DMS53 (cell line): ENCODE measurements around the gene PLCXD3.
"Not testable (repeated sequence)": the region's sequence is repeated elsewhere in the genome, so short reads cannot be mapped to it uniquely, and the experiment has no call there.

Source experiments
- DNase-seq: peaks from one replicate; lab custom pipeline; 2025; lab: John Stamatoyannopoulos, UW

Gene PLCXD3

DNA sequence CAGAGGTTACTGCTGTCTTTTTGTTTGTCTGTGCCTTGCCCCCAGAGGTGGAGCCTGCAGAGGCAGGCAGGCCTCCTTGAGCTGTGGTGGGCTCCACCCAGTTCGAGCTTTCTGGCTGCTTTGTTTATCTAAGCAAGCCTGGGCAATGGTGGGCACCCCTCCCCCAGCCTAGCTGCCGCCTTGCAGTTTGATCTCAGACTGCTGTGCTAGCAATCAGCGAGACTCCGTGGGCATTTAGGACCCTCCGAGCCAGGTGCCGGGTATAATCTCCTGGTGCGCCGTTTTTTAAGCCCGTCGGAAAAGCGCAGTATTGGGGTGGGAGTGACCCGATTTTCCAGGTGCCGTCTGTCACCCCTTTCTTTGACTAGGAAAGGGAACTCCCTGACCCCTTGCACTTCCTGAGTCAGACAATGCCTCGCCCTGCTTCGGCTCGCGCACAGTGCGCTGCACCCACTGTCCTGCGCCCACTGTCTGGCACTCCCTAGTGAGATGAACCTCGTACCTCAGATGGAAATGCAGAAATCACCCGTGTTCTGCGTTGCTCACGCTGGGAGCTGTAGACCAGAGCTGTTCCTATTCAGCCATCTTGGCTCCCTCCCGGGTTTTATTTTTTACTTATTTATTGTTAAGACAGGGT is 16.8 kb downstream of the PLCXD3 start:
- not testable (repeated sequence) for DNase-seq

DNA sequence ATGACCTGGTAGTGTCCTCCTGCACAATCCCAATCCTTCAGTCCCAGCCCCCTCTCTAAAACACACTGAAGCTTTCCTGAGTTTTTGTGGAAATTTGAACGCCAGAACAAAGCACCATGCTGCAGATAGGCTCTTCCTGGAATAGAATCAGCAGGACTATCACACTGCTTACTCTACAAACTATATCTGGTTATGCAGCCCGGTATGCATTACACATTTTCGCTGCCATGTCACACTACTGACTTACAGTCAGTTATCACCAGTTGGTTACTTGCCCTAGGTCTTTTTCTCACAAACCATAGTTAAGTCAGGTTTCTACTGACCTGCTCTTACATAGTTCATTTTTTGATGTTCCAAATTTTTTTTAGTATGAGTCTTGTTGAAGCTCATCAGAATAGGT is 24.9 kb downstream of the PLCXD3 start:
- DNase-seq: no peak

GRCh38 chr5:41482715-41483114 is 27.7 kb downstream of the PLCXD3 start:
- DNase-seq: no peak

DNA sequence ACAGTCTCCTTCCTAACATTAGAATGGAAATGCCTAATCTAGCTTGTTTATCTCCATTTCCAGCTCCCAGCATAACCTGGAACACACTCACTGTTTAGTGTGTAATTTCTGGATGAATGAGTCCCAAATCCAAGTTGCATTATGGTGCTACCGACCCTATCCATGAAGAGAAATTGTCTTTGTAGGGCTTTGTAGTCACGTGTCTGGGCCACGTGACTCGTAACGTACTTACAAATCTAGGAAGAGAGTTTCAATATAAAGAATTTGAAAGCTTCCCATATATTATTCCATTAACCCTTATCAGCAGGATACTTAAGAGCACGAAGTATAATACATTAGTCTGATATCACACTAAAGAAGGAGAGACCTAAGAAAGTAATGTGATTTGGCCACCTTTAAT is 28.2 kb downstream of the PLCXD3 start:
- no peak for DNase-seq

GRCh38 chr5:41471571-41472208 is 38.7 kb downstream of the PLCXD3 start:
- DNase-seq: not testable (repeated sequence)

DNA sequence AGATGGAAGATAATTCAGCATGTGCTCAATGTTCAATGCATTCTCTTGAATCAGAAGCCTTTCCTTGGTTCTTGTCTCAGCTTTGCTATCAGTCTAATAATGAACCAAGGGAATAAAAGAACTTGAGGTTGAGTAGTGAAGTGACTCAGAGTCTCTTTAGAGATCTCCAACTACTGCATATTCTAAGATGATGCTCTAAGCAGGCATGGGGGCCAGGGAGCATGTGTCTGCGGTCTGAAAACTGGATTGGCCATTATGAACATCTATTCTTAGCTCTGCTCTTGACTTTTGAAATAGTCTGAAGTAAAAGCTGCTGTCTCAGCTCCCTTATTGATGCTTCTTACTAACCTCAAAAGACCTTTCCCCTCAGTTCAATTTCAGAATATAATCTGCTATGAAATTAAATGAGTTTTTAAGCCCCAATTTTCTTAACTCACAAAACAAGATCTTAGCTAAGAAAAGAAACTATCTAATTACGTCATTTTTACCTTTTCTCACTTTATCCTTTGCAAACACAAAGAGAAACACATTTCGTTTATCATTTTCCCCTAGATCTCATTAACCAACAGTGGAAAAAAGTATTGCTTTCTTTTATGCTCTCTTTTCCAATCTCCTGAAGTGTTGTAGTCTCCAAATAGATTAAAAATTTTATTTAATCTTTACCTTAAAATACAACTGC is 44.8 kb downstream of the PLCXD3 start:
- DNase-seq: peak; percentile 4

DNA sequence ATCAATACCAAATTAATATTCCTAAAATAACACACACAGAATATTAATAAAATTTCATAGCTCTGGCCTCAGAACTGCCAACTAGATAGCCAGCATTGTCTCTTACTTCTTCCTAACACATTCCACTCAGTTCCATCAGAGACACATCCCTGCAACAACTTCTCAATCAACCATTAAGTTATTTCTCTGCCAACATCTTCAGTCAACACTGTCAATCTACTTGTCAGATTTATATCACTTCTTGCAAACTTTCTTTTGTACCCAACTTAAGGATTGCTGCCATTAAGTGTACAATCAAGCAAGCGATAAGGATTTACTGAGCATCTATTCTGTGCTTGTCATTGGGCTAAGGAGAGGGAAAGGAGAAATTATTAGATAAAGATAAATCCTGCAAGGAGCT is 50.8 kb downstream of the PLCXD3 start:
- DNase-seq: no peak

GRCh38 chr5:41457094-41457493 is 53.3 kb downstream of the PLCXD3 start:
- no peak for DNase-seq

GRCh38 chr5:41452506-41452905 is 57.9 kb downstream of the PLCXD3 start:
- DNase-seq: no peak

DNA sequence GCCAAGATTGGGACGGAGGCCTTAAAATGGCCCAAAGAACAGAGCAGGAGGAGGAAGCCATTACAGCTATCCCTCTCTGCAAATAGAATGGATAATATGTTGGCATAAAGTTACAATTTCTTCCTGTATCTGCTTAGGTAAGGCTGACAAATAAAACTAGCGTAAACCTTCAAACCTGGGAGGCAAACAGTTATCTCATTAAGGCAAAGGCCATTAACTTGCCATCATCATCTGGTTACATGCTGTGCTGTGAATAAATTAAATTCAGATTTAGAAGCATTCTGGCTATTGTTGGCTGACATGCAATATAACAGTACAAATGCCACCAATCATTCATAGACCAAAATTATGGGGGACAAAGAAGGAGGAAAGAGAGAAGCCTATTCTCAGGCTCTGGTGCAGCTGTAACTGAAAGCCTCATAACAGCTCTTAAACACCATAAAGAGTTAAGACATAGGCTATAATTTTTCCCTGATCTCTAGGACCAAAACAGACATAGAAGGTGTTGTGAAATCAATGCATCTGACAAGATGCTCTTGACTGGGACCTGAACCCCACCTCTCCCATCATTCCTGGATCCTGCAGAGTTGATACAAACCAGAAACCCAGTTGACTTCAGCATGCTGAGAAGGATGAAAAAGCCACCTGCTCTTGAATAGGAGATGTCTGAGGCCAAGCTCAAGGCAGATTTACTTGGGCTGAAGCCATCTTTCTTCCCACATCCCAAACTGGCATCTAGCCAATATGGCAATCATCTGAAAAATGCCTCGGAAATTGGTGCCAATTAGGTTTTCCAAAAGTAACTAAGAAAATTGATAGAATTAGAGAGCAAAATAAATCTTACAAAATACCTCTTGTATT is 62.5 kb downstream of the PLCXD3 start:
- no peak for DNase-seq

DNA sequence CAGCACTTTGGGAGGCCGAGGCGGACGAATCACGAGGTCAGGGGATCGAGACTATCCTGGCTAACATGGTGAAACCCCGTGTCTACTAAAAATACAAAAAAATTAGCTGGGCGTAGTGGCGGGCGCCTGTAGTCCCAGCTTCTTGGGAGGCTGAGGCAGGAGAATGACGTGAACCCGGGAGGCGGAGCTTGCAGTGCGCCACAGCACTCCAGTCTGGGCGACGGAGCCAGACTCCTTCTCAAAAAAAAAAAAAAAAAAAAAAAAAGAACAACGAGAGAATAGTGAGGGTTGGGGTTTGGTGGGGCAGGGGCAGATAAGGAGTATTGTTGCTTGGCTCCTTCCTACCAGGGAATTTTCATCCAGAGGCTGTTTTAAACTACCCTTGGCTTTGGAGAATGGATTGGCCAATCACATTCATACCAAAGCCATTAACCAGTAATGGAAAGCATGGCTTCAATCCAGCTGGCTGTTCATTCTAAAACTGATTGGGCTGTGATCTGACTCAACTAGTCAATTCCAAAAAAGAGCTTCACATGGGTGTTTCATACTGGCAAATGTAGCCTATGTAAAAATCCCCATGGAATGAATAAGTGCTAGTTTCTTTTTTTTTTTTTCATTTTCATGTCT is 64.4 kb downstream of the PLCXD3 start:
- DNase-seq: no peak

GRCh38 chr5:41435276-41435675 is 75.1 kb downstream of the PLCXD3 start:
- DNase-seq: no peak

DNA sequence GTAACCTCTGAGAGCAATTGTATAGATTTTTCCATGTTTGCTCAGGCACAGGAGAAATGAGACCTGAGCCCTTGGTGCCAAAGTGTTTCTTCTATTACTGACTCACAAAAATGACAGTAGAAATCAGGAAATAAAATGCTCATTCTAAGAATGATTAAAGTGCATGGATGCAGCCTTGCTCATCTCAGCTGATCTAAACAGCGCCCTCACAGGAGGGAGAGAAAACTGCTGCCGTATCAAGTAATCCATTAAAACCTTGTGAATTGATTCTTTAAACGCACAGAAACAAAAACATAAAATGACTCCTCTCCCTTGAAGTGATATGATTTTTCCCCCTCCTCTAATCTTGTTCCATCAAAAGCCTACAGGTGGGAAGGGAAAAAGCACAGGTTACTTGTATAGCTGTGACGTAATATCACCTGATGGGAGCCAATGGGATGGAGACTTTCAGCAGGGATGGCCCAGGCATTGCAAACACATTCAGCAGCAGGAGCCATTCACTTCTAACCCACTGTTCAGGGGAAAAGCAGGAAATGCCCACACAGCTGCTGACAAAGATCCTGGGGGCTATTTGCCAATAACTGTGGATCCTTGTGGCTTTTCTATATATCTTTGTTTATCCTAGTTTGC is 76.7 kb downstream of the PLCXD3 start:
- DNase-seq: peak; percentile 52

GRCh38 chr5:41432481-41433253 is 77.7 kb downstream of the PLCXD3 start:
- peak; percentile 56 for DNase-seq

GRCh38 chr5:41427505-41427904 is 82.9 kb downstream of the PLCXD3 start:
- no peak for DNase-seq

DNA sequence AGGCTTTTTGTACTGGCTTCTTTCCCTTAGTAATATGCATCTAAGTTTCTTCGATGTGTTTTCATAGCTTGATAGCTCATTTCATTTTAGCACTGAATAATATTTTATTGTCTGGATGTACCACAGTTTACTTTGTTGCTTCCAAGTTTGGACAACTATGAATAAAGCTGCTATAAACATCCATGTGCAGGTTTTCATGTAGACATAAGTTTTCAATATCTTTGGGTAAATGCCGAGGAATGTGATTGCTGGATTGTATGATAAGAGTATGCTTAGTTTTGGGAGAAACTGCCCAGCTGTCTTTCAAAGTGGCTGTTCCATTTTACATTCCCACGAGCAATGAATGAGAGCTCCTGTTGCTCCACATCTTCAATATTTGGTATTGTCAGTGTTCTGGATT is 84.7 kb downstream of the PLCXD3 start:
- no peak for DNase-seq

DNA sequence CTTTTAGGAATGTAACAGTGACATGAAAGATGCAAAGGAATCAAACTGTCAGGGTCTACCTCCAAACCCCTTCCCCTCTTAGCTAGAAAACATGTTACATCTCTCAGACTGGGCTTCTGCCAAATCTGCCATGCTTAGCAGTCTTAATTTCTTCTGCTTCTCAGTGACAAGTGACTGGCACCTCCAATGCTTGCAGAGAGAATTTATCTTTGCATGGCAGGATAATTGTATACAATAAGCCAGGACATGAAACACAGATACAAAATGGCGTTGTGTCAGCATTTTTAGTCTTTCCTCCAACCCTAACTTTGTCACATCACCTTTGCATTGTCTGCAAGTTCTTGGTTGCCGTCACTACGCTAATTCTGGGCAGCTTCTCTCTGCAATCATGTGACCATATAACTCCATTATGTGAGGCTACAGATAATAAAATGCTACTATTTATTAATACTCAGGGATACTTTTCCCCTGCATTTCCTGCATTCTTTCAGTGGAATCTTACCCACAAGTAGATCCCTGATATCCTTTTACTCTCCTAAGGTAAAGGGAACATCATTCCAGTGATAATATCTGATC is 89.8 kb downstream of the PLCXD3 start:
- no peak for DNase-seq

DNA sequence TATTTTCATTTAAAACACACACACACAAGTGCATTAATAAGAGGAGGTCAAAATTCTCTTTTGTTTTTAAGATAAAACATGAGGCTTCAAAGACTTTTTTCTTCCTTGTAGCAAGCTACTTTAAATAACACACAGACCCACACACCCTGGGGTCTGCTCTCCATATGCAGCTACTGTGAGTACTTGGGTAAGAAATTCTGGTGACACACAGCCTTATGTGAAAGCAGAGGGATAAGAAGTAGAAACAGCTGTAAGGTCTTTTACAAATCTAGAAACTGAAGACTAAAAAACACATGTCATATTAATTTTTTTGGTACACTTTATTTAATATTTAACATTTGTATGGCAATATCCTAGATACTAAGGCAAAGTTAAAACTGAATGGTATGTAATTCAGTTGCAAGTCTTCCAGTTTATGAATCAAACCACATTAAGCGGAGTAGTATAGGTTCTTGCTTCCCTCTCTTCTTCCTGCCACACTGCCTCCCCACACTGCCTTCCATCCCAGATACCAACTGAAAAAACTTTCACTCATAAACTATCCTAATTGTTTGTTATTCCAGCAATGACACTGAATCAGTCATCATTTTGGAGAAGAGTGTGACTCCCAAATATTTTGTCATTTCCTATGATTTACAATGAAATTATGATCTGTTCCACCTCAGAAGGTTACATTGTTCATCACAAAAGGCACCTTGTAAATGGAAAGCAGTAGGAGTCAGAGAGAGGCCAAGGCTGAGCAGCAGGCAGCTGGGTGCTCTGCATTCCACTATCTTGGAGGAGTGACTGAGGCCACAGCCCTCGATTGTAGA is 92.0 kb downstream of the PLCXD3 start:
- DNase-seq: no peak

- DNase-seq: no peak
Observed at GRCh38 chr5:41416336-41416735, 94.1 kb downstream of the PLCXD3 start.

DNA sequence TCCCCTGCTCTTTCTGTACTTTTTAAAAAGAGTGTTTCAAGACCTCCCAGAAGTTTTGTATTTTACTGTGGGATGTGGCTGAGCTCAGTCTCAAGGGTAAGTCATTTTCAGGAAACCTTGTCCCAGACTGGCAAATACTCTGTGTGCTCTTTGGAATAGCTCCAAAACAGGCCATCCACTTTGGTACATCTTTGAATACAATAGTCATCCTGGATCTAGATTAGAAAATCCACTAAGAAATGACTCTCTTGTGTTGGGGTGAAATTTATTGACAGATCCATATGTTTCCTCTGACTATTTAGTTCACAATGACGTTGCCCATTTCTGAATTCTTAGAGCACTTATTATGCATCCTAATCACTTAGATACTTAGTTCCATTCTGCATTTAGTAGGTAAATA is 95.2 kb downstream of the PLCXD3 start:
- DNase-seq: no peak
